ENCODE measurements around the gene CDH4. TPM values are rescaled to one million over a fixed set of nuclear protein-coding genes. Genes with fewer than 3 reads are reported as not detected.
A peak's percentile ranks its signal among the peaks of the same experiment; 100 is the strongest.
"Not testable (repeated sequence)": the region's sequence is repeated elsewhere in the genome, so short reads cannot be mapped to it uniquely, and the experiment has no call there.

Gene CDH4
- total RNA-seq, 1 donor from 2014 or later: 12.1 TPM

- H3K27me3 ChIP-seq (ENCODE audit: control insufficient read depth, insufficient read depth, low read length): no peaks in the 10 kb centered on the region
Measured at GRCh38 chr20:61400499-61400898, 148.4 kb downstream of the CDH4 start.

GRCh38 chr20:61404303-61404702, 152.2 kb downstream of the CDH4 start:
- Histone ChIP-seq H3K4me3 (ENCODE audit: low read depth, low read length) (no peak overlapping the region), H3K36me3 (ENCODE audit: control insufficient read depth, insufficient read depth, low read length) (no peaks in the 10 kb centered on the region), H3K27me3 (ENCODE audit: control insufficient read depth, insufficient read depth, low read length) (no peaks in the 10 kb centered on the region)
- DNase-seq (ENCODE audit: low read depth): no peak
- TF ChIP-seq CTCF (IDR thresholded peaks at IDR 0.05; ENCODE audit: insufficient read depth, low read length, severe bottlenecking): no peak
- no peak for FAIRE-seq

More at GRCh38 chr20:61400499-61400898, 148.4 kb downstream of the CDH4 start:
- FAIRE-seq (no peak), DNase-seq (ENCODE audit: low read depth) (no peak)
- Histone ChIP-seq H3K36me3 (ENCODE audit: control insufficient read depth, insufficient read depth, low read length) (no peaks in the 10 kb centered on the region), H3K4me3 (ENCODE audit: low read depth, low read length) (no peak overlapping the region)
- TF ChIP-seq CTCF (IDR thresholded peaks at IDR 0.05; ENCODE audit: insufficient read depth, low read length, severe bottlenecking): no peak

GRCh38 chr20:61405007-61405406, 152.9 kb downstream of the CDH4 start:
- Histone ChIP-seq H3K36me3 (ENCODE audit: control insufficient read depth, insufficient read depth, low read length) (no peaks in the 10 kb centered on the region), H3K27me3 (ENCODE audit: control insufficient read depth, insufficient read depth, low read length) (no peaks in the 10 kb centered on the region), H3K4me3 (ENCODE audit: low read depth, low read length) (no peak overlapping the region)
- TF ChIP-seq CTCF (IDR thresholded peaks at IDR 0.05; ENCODE audit: insufficient read depth, low read length, severe bottlenecking): no peak
- FAIRE-seq (no peak), DNase-seq (ENCODE audit: low read depth) (no peak)

GRCh38 chr20:61406773-61407172, 154.7 kb downstream of the CDH4 start:
- H3K36me3 ChIP-seq (ENCODE audit: control insufficient read depth, insufficient read depth, low read length); FAIRE-seq; H3K4me3 ChIP-seq (ENCODE audit: low read depth, low read length); DNase-seq (ENCODE audit: low read depth); H3K27me3 ChIP-seq (ENCODE audit: control insufficient read depth, insufficient read depth, low read length): not testable (repeated sequence)

GRCh38 chr20:61407561-61407960, 155.5 kb downstream of the CDH4 start:
- DNase-seq (ENCODE audit: low read depth) (no peak), FAIRE-seq (peak; percentile 13)
- Histone ChIP-seq H3K36me3 (ENCODE audit: control insufficient read depth, insufficient read depth, low read length) (no peaks in the 10 kb centered on the region), H3K27me3 (ENCODE audit: control insufficient read depth, insufficient read depth, low read length) (no peaks in the 10 kb centered on the region), H3K4me3 (ENCODE audit: low read depth, low read length) (no peak overlapping the region)
- no peak for TF ChIP-seq CTCF (IDR thresholded peaks at IDR 0.05; ENCODE audit: insufficient read depth, low read length, severe bottlenecking)

GRCh38 chr20:61408951-61409740, 157.1 kb downstream of the CDH4 start:
- no peaks in the 10 kb centered on the region for H3K27me3 ChIP-seq (ENCODE audit: control insufficient read depth, insufficient read depth, low read length)
- no peak for DNase-seq (ENCODE audit: low read depth)
- no peak overlapping the region for H3K4me3 ChIP-seq (ENCODE audit: low read depth, low read length)
- no peak for TF ChIP-seq CTCF (IDR thresholded peaks at IDR 0.05; ENCODE audit: insufficient read depth, low read length, severe bottlenecking)
- FAIRE-seq: no peak
- no peaks in the 10 kb centered on the region for H3K36me3 ChIP-seq (ENCODE audit: control insufficient read depth, insufficient read depth, low read length)
